Measurements from ENCODE around the gene GPR42. TPM values are rescaled to one million over a fixed set of nuclear protein-coding genes. Genes with fewer than 3 reads are reported as not detected.
"Not testable (repeated sequence)": the region's sequence is repeated elsewhere in the genome, so short reads cannot be mapped to it uniquely, and the experiment has no call there.

Gene GPR42
- total RNA-seq, 4 donors from 2014 or later: not detected

- Histone ChIP-seq H3K27me3 (no peaks in the 10 kb centered on the region), H3K27ac (no peak overlapping the region), H3K36me3 (no peaks in the 10 kb centered on the region), H3K9me3 (no peaks in the 10 kb centered on the region), H3K4me3 (no peak overlapping the region), H3K4me1 (no peaks in the 10 kb centered on the region)
- no peak for DNase-seq (ENCODE audit: low spot score in 2 of 2)
- no peak for TF ChIP-seq EP300 (IDR thresholded peaks at IDR 0.05)
- TF ChIP-seq CTCF (IDR thresholded peaks at IDR 0.05): no peak
- no peak for TF ChIP-seq POLR2A (IDR thresholded peaks at IDR 0.05)
- TF ChIP-seq POLR2AphosphoS5 (IDR thresholded peaks at IDR 0.05): no peak
These were observed 1.3 kb upstream of the GPR42 start for GRCh38 chr19:35369522-35369921.

- Histone ChIP-seq H3K4me1 (no peaks in the 10 kb centered on the region), H3K27ac (no peak overlapping the region), H3K36me3 (no peaks in the 10 kb centered on the region), H3K4me3 (no peak overlapping the region), H3K27me3 (peaks cover 4% of the 10 kb centered on the region), H3K9me3 (no peaks in the 10 kb centered on the region)
- no peak for TF ChIP-seq POLR2AphosphoS5 (IDR thresholded peaks at IDR 0.05)
- TF ChIP-seq POLR2A (IDR thresholded peaks at IDR 0.05): no peak
- no peak for TF ChIP-seq EP300 (IDR thresholded peaks at IDR 0.05)
- TF ChIP-seq CTCF (IDR thresholded peaks at IDR 0.05): no peak
- DNase-seq (ENCODE audit: low spot score in 2 of 2): peak in 1 of 2 donors; percentile 9
- 92% methylated on average over 7 of the region's 7 CpGs for WGBS
These were observed 2.6 kb downstream of the GPR42 start for GRCh38 chr19:35373492-35373891.

GRCh38 chr19:35374031-35374430 is 3.2 kb downstream of the GPR42 start:
- H3K27me3 ChIP-seq: not testable (repeated sequence)

GRCh38 chr19:35375505-35376307 is 4.8 kb downstream of the GPR42 start:
- 66% methylated on average over 12 of the region's 12 CpGs for WGBS
- peak in 1 of 2 donors; percentile 72 for DNase-seq (ENCODE audit: low spot score in 2 of 2)

More at GRCh38 chr19:35374031-35374430, 3.2 kb downstream of the GPR42 start:
- not testable (repeated sequence) for H3K9me3 ChIP-seq; H3K4me3 ChIP-seq; H3K36me3 ChIP-seq; DNase-seq (ENCODE audit: low spot score in 2 of 2); H3K27ac ChIP-seq; H3K4me1 ChIP-seq

GRCh38 chr19:35377656-35378055 is 6.8 kb downstream of the GPR42 start:
- Histone ChIP-seq H3K27me3 (peaks cover 11% of the 10 kb centered on the region), H3K27ac (no peak overlapping the region), H3K36me3 (no peaks in the 10 kb centered on the region), H3K9me3 (no peaks in the 10 kb centered on the region), H3K4me1 (peaks cover under 1% of the 10 kb centered on the region), H3K4me3 (no peak overlapping the region)
- 57% methylated on average over 1 of the region's 1 CpG for WGBS
- TF ChIP-seq CTCF (IDR thresholded peaks at IDR 0.05): no peak
- TF ChIP-seq EP300 (IDR thresholded peaks at IDR 0.05): no peak
- no peak for TF ChIP-seq POLR2AphosphoS5 (IDR thresholded peaks at IDR 0.05)
- TF ChIP-seq POLR2A (IDR thresholded peaks at IDR 0.05): no peak
- DNase-seq (ENCODE audit: low spot score in 2 of 2): peak in 1 of 2 donors; percentile 16

More at GRCh38 chr19:35375505-35376307, 4.8 kb downstream of the GPR42 start:
- H3K9me3 ChIP-seq: no peaks in the 10 kb centered on the region
- no peaks in the 10 kb centered on the region for H3K36me3 ChIP-seq
- peaks cover 4% of the 10 kb centered on the region for H3K27me3 ChIP-seq
- no peaks in the 10 kb centered on the region for H3K4me1 ChIP-seq
- H3K27ac ChIP-seq: no peak overlapping the region
- TF ChIP-seq CTCF (IDR thresholded peaks at IDR 0.05) (no peak), EP300 (IDR thresholded peaks at IDR 0.05) (no peak), POLR2A (IDR thresholded peaks at IDR 0.05) (no peak), POLR2AphosphoS5 (IDR thresholded peaks at IDR 0.05) (no peak)
- no peak overlapping the region for H3K4me3 ChIP-seq

Data from suprapubic skin (tissue), 4 donors.